HG02588 (cell line): ENCODE data around the gene TMEM91.
"Not testable (repeated sequence)": the region's sequence is repeated elsewhere in the genome, so short reads cannot be mapped to it uniquely, and the experiment has no call there.

Experiments
- ATAC-seq: cut with Tn5 transposase; IDR thresholded peaks from one replicate; pipeline ENCODE4 v1.9.1; 2021; ENCODE audit warnings: mild to moderate bottlenecking, moderate library complexity; ENCODE audit not compliant: unreplicated experiment

Gene TMEM91

GRCh38 chr19:41352609-41353465 is 23.5 kb upstream of the TMEM91 start:
- ATAC-seq, result no peak

- ATAC-seq, result peak; percentile 40
These were observed 22.6 kb upstream of the TMEM91 start, which contains the start of gene TGFB1 for GRCh38 chr19:41353466-41354342. TSS of gene TGFB1 (minus strand) at chr19:41353922. CDS start at chr19:41353044, 878 bp downstream.

GRCh38 chr19:41354343-41354953 is 21.9 kb upstream of the TMEM91 start:
- no peak for ATAC-seq

- ATAC-seq, result no peak
These were observed 21.3 kb upstream of the TMEM91 start for GRCh38 chr19:41355035-41355434.

- ATAC-seq, result no peak
These were observed 20.5 kb upstream of the TMEM91 start for GRCh38 chr19:41355802-41356201.

GRCh38 chr19:41356984-41357739 is 19.2 kb upstream of the TMEM91 start:
- ATAC-seq, result no peak

GRCh38 chr19:41357746-41358145 is 18.6 kb upstream of the TMEM91 start:
- no peak for ATAC-seq

GRCh38 chr19:41359741-41360140 is 16.6 kb upstream of the TMEM91 start:
- ATAC-seq, result no peak

GRCh38 chr19:41362143-41362847 is 14.0 kb upstream of the TMEM91 start:
- ATAC-seq, result no peak

- no peak for ATAC-seq
These were observed 13.0 kb upstream of the TMEM91 start for GRCh38 chr19:41363371-41363752.

GRCh38 chr19:41363753-41364523 is 12.4 kb upstream of the TMEM91 start, which contains the start of gene B9D2:
TSS of gene B9D2 (minus strand) at chr19:41364149. CDS start at chr19:41363519, 630 bp downstream.
- ATAC-seq, result peak; percentile 81

- ATAC-seq, result no peak
These were observed 11.6 kb upstream of the TMEM91 start for GRCh38 chr19:41364524-41365391.

GRCh38 chr19:41366089-41366488 is 10.2 kb upstream of the TMEM91 start:
- ATAC-seq, result no peak

GRCh38 chr19:41367848-41368301 is 8.5 kb upstream of the TMEM91 start:
- no peak for ATAC-seq

GRCh38 chr19:41369769-41370168 is 6.6 kb upstream of the TMEM91 start:
- ATAC-seq, result no peak

GRCh38 chr19:41371119-41371518 is 5.2 kb upstream of the TMEM91 start:
- not testable (repeated sequence) for ATAC-seq

- ATAC-seq, result no peak
These were observed 4.8 kb upstream of the TMEM91 start for GRCh38 chr19:41371541-41371940.

- no peak for ATAC-seq
These were observed 3.8 kb upstream of the TMEM91 start for GRCh38 chr19:41372501-41372900.
